Measurements from ENCODE around the gene PIK3R6. TPM values are rescaled to one million over a fixed set of nuclear protein-coding genes. Genes with fewer than 3 reads are reported as not detected.

PIK3R6 gene
- total RNA-seq, 3 donors from 2014 or later = 0.32 to 0.35 TPM; not detected in 1

DNA sequence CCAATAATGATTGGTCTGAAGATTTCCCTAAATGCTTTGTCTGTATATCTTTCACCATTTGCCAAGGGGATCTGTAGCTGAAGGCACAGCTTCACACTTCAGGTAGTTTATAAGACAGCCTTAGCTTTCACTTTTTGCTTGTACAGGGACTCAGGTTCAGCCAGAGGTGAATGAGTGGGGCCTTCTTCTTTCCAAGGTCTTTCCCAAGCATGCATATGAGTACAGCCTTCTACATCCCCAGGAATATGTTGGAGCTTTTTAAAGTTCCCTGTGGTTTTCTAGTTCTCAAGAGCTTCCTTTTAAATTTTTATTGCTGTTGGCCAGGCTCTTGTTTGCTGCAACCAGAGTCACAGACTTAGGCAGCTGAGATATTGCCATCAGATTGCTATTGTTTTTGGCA is 91.2 kb downstream of the PIK3R6 start:
- no peak for DNase-seq
- H3K4me1 Mint-ChIP-seq (ENCODE audit: low read depth) = no peaks in the 10 kb centered on the region
- peaks cover 22% of the 10 kb centered on the region for H3K27me3 Mint-ChIP-seq (ENCODE audit: low read depth)
- H3K36me3 Mint-ChIP-seq (ENCODE audit: insufficient read depth) = no peaks in the 10 kb centered on the region
- ATAC-seq = no peak
- no peak overlapping the region for H3K4me3 Mint-ChIP-seq
- H3K9me3 Mint-ChIP-seq = peaks cover 8% of the 10 kb centered on the region

DNA sequence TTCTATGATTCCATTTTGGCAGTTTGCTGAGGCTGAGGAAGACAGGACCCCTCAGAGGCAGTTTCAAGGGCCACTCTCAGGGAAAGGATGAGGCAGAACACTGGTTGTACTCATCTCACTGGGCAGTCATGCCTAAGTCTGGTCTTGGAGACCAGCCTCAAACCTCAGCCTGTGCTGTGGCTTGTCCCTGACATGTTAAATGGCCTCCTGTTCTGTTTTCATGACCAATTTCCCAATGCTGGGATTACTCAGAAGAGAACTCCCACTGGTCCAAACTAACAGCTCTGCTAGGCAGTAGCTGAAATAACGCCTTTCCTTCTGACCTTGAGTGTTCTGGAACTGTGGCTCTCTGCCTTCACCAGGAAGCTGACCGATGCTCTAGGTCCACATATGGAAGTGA is 100.7 kb downstream of the PIK3R6 start:
- no peak for ATAC-seq
- no peak for DNase-seq
- Mint-ChIP-seq H3K4me3 (no peak overlapping the region), H3K4me1 (ENCODE audit: low read depth) (no peaks in the 10 kb centered on the region), H3K9me3 (peaks cover 6% of the 10 kb centered on the region), H3K36me3 (ENCODE audit: insufficient read depth) (no peaks in the 10 kb centered on the region), H3K27me3 (ENCODE audit: low read depth) (peaks cover 11% of the 10 kb centered on the region)

DNA sequence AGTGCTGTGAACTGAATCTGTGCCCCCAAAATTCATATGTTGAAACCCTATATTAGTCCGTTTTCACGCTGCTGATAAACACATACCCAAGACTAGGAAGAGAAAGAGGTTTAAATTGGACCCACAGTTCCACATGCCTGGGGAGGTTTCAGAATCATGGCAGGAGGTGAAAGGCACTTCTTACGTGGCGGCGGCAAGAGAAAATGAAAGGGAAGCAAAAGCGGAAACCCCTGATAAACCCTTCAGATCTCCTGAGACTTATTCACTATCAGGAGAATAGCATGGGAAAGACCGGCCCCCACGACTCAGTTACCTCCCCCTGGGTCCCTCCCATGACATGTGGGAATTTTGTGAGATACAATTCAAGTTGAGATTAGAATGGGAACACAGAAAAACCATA is 105.5 kb downstream of the PIK3R6 start:
- Mint-ChIP-seq H3K4me3 (no peak overlapping the region), H3K9me3 (peaks cover 7% of the 10 kb centered on the region)

DNA sequence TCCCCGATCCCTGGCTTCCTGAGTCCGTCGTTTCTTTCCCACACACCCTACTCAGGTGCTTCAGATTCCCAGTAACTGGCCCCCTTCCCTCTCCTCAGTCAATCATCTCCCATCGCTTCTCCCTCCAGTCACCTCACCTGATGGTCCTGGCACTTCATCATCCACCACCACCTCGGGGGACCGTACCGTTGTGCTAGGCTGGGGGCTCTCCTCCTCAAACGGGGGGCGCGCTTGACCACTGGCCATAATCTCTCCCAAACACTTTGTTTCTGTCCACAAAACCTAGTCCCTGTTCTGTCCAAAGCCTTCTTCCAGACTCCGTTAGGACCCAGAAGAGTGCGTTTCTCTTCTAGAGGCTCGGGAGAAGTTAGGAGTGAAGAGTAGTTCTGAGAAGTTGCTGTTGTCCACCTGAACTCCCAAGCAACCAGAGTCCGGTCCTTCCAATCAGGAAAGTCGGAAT is 109.3 kb downstream of the PIK3R6 start, which contains the start of gene SPDYE4:
Gene SPDYE4, minus strand, starts transcription at position 410 of the 460 bp plus-strand sequence. Its CDS starts 164 bp downstream, at position 246.
- Mint-ChIP-seq H3K9me3 (peaks cover 7% of the 10 kb centered on the region), H3K4me3 (no peak within 1 kb of the TSS), H3K4me1 (ENCODE audit: low read depth) (no peaks in the 10 kb centered on the region), H3K27me3 (ENCODE audit: low read depth) (peaks cover 18% of the 10 kb centered on the region), H3K36me3 (ENCODE audit: insufficient read depth) (no peaks in the 10 kb centered on the region)
- DNase-seq (no peak), ATAC-seq (no peak)

More for the DNA sequence above, 105.5 kb downstream of the PIK3R6 start:
- Mint-ChIP-seq H3K4me1 (ENCODE audit: low read depth) (no peaks in the 10 kb centered on the region), H3K36me3 (ENCODE audit: insufficient read depth) (no peaks in the 10 kb centered on the region), H3K27me3 (ENCODE audit: low read depth) (peaks cover 6% of the 10 kb centered on the region)
- DNase-seq (no peak), ATAC-seq (no peak)

DNA sequence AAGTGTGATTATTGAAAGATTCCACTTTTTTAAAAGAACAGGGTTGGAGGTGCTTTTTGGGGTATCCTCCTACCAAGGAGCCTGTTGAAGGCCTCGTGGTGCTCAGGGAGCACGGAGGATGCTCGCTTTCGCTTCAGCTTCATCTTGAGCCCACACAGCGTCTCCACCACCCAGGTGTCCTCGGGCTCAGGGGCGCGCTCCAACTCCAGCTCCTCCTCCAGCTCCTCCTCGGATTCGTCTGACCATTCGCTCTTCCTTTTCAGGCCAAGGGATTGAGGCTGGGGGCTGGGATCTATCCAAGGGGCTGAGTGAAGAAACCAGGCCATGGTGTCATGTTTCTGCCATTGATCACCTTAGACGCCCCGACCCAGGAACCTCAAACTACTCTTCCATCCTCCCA is 110.3 kb downstream of the PIK3R6 start:
- H3K9me3 Mint-ChIP-seq = peaks cover 5% of the 10 kb centered on the region
- no peak overlapping the region for H3K4me3 Mint-ChIP-seq
- no peaks in the 10 kb centered on the region for H3K4me1 Mint-ChIP-seq (ENCODE audit: low read depth)
- ATAC-seq (no peak), DNase-seq (no peak)
- H3K27me3 Mint-ChIP-seq (ENCODE audit: low read depth) = peaks cover 18% of the 10 kb centered on the region
- no peaks in the 10 kb centered on the region for H3K36me3 Mint-ChIP-seq (ENCODE audit: insufficient read depth)

DNA sequence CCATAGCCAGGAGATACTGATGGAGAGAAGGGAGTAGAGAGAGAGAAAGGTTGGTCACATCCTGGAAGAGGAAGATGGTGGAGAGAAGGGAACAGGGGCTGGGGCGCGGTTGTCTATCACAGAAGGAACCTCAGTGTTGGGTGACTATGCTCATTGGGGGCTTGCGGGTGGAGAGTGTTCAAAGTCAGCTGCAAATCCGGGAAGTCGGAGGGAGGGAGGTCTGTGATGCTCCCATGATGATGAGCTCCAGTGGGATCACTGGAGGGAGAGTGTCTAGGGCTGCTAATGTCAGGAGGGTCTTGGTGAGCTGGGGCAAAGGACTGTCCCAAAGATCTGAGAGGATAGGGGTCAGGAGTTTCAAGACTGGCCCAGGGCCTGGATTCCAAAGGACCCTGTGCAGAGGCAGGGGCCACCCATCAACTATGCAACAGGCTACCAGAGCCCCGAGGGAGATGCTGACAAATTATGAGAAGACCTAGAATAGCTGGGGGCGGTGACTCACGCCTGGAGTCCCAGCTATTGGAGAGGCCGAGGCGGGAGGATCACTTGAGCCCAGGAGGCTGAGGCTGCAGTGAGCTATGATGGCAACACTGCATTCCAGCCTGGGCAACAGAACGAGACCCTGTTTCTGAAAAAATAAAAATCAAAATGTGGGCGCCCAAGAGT is 111.8 kb downstream of the PIK3R6 start:
- Mint-ChIP-seq H3K9me3 (no peaks in the 10 kb centered on the region), H3K27me3 (ENCODE audit: low read depth) (peaks cover 16% of the 10 kb centered on the region), H3K4me3 (no peak overlapping the region), H3K4me1 (ENCODE audit: low read depth) (no peaks in the 10 kb centered on the region), H3K36me3 (ENCODE audit: insufficient read depth) (no peaks in the 10 kb centered on the region)
- ATAC-seq (no peak), DNase-seq (no peak)

DNA sequence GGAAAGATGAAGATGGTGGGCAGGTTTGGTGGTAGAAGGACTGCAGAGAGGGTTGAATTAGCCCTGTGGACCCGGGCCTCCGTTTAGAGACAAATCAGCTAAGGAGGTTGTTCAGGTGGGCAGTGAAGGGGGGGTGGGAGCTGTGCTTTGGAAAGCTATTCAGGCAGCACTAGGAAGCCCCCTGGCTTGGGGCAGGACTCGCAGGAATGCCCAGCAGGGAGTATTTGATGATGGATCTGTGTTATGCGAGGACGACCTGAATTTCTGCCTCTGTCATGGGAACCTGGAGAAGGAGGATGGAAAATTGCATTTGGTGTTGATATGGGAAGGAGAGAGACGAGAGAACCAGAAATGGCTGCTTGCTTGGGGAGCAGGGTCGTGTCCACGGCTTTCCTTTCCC is 112.6 kb downstream of the PIK3R6 start:
- Mint-ChIP-seq H3K4me1 (ENCODE audit: low read depth) (no peaks in the 10 kb centered on the region), H3K4me3 (no peak overlapping the region), H3K9me3 (no peaks in the 10 kb centered on the region), H3K27me3 (ENCODE audit: low read depth) (peaks cover 16% of the 10 kb centered on the region), H3K36me3 (ENCODE audit: insufficient read depth) (no peaks in the 10 kb centered on the region)
- DNase-seq = no peak
- ATAC-seq = no peak

DNA sequence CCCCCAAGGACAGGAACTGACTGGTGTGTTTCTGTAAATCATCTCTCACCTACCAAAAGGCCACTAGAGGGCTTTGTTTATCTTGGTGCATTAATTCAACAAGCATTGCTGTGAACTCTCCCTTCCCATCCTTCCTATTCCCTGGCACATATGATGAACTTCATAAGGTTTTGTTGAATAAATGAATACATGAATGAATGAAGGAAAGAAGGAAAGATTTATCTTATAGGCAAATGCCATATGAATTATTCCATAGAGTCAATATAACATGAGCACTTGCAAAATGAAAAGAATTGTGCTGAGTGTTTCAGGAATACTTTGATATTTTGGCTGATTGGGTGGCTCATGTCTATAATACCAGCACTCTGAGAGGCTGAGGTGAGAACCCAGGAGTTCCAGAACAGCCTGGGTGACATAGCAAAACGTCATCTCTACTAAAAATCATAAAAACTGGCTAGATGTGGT is 113.5 kb downstream of the PIK3R6 start:
- Mint-ChIP-seq H3K27me3 (ENCODE audit: low read depth) (peaks cover 16% of the 10 kb centered on the region), H3K4me3 (no peak overlapping the region), H3K9me3 (no peaks in the 10 kb centered on the region), H3K4me1 (ENCODE audit: low read depth) (no peaks in the 10 kb centered on the region), H3K36me3 (ENCODE audit: insufficient read depth) (no peaks in the 10 kb centered on the region)
- no peak for ATAC-seq
- DNase-seq = no peak

DNA sequence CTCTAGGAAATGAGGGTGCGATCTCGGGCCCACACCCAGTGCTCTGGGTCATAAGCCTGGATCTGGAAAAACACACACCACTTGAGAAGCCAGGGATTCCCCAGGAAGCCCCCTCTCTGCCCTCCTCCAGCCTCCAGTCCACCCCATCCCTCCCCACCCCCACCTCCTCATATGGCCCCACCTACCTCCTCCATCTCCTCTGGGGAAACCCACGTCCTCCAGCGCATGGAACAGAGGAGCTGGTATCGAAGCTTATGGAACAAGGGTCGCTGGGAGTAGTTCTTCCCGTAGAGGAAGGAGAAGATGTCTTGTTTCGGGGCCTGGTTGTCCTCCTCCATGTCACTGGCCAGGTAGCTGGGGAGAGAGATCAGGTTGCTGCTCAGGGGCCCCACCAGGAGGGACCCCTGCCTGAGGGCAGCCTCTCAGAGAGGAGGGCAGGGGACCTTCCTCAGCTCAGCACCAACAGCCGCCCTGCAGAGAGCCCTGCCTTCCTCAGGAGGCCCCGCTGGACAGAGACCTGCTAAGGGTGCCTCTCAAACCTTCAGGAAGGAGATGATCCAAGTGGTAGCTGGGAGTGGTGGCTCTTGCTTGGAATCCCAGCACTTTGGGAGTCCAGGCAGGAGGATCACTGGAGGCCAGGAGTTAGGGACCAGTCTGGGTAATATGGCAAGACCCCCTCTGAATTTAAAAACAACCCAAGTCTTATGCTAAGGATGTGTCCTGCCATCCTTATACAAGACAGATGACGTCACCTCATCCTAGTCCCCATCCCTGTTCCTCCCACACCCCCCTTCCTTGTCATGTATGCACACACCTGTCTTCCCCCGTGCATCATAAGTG is 114.1 kb downstream of the PIK3R6 start:
- no peaks in the 10 kb centered on the region for H3K9me3 Mint-ChIP-seq
- H3K36me3 Mint-ChIP-seq (ENCODE audit: insufficient read depth) = no peaks in the 10 kb centered on the region
- no peaks in the 10 kb centered on the region for H3K4me1 Mint-ChIP-seq (ENCODE audit: low read depth)
- ATAC-seq = no peak
- no peak for DNase-seq
- H3K4me3 Mint-ChIP-seq = no peak overlapping the region
- peaks cover 16% of the 10 kb centered on the region for H3K27me3 Mint-ChIP-seq (ENCODE audit: low read depth)

Other genes starting within 250 kb of the PIK3R6 start
- gene MYH10, start 236.9 kb downstream of the PIK3R6 start, total RNA-seq = 1 to 10 TPM; 2.2 to 3.2 (median 2.9) TPM
- gene CCDC42, start 122.8 kb downstream of the PIK3R6 start, total RNA-seq = not detected
- not detected for gene SPDYE4, start 109.1 kb downstream of the PIK3R6 start, total RNA-seq
- under 1 TPM in 1 of 3 donors, not detected in 2; 0.08 TPM for gene MFSD6L, start 68.3 kb downstream of the PIK3R6 start, total RNA-seq
- gene PIK3R5, start 98.0 kb upstream of the PIK3R6 start, total RNA-seq = 10 to 100 TPM in 2 of 3 donors, 1 to 10 TPM in 1; 8.4 to 17.8 (median 13.6) TPM
- under 1 TPM; 0.53 to 0.71 (median 0.55) TPM for gene NTN1, start 153.8 kb upstream of the PIK3R6 start, total RNA-seq

Measured in activated T-cell treated with anti-CD3 and anti-CD28 coated beads, Interleukin-2, amount 50 U/mL, for 4 hours (primary cell).